DMS79 treated with DMSO at 0.1 percent for 48 hours (cell line): ENCODE data around the gene GPLD1.

Experiments used
- DNase-seq: peaks from one replicate; lab custom pipeline; 2025; lab: John Stamatoyannopoulos, UW

The GPLD1 gene

GRCh38 chr6:24381476-24382219 lies 107.7 kb downstream of the GPLD1 start:
- DNase-seq = no peak

GRCh38 chr6:24378473-24379097 lies 110.8 kb downstream of the GPLD1 start:
- DNase-seq = no peak
